HG02571 (cell line): ENCODE results near the gene SMTNL2.

Experiments
- ATAC-seq: cut with Tn5 transposase; IDR thresholded peaks from one replicate; pipeline ENCODE4 v1.9.1; 2021; ENCODE audit warnings: mild to moderate bottlenecking, moderate library complexity; ENCODE audit not compliant: unreplicated experiment

SMTNL2 gene

GRCh38 chr17:4584101-4584916 is at the start of gene SMTNL2:
TSS of gene SMTNL2 (plus strand) at chr17:4584529. CDS start at chr17:4584606, 77 bp downstream.
- no peak for ATAC-seq

GRCh38 chr17:4534928-4535666 is 49.2 kb upstream of the SMTNL2 start:
- ATAC-seq, result no peak

- no peak for ATAC-seq
Measured at GRCh38 chr17:4535667-4536258, 48.6 kb upstream of the SMTNL2 start.

GRCh38 chr17:4536259-4536741 is 48.0 kb upstream of the SMTNL2 start:
- no peak for ATAC-seq

GRCh38 chr17:4536742-4537411 is 47.5 kb upstream of the SMTNL2 start:
- no peak for ATAC-seq

GRCh38 chr17:4537451-4538235 is 46.7 kb upstream of the SMTNL2 start:
- no peak for ATAC-seq

GRCh38 chr17:4538236-4539002 is 45.9 kb upstream of the SMTNL2 start:
- no peak for ATAC-seq

GRCh38 chr17:4539025-4539424 is 45.3 kb upstream of the SMTNL2 start:
- no peak for ATAC-seq

- no peak for ATAC-seq
Measured at GRCh38 chr17:4539576-4540223, 44.6 kb upstream of the SMTNL2 start.

GRCh38 chr17:4540224-4540651 is 44.1 kb upstream of the SMTNL2 start:
- ATAC-seq, result no peak

- ATAC-seq, result no peak
Measured at GRCh38 chr17:4540687-4541327, 43.5 kb upstream of the SMTNL2 start.

GRCh38 chr17:4541328-4542002 is 42.9 kb upstream of the SMTNL2 start:
- ATAC-seq, result no peak

GRCh38 chr17:4542003-4542725 is 42.2 kb upstream of the SMTNL2 start:
- ATAC-seq, result no peak

- ATAC-seq, result no peak
Measured at GRCh38 chr17:4542726-4543191, 41.6 kb upstream of the SMTNL2 start.

- no peak for ATAC-seq
Measured at GRCh38 chr17:4543557-4544026, 40.7 kb upstream of the SMTNL2 start.

- ATAC-seq, result no peak
Measured at GRCh38 chr17:4544135-4544950, 40.0 kb upstream of the SMTNL2 start.
